K562 (cell line): ENCODE data around the gene CD82. TPM values are rescaled to one million over a fixed set of nuclear protein-coding genes. Genes with fewer than 3 reads are reported as not detected.

ENCODE experiments used
- ATF7 ChIP-seq: fragments of 450-650 bp; IDR thresholded peaks from 2 replicates; pipeline ENCODE4 v1.7.1; 2014; ENCODE audit warnings: mild to moderate bottlenecking, moderate library complexity
- BRCA1 ChIP-seq, 2 experiments: fragments of 450-650 bp in 1 of 2; sonication (generic) in 1 of 2; formaldehyde crosslinking in 1 of 2; IDR thresholded peaks; 2 replicates each; pipeline versions ENCODE4 v1.5.0 to v1.6.1; 2017 to 2020; ENCODE audit warnings: mild to moderate bottlenecking in 1 of 2, missing genetic modification reagents in 1 of 2
- CBX1 ChIP-seq: sonication (generic); IDR thresholded peaks from 2 replicates; pipeline ENCODE4 v1.6.1; 2016; ENCODE audit warnings: antibody characterized with exemption, low read depth, mild to moderate bottlenecking
- CHD1 ChIP-seq: fragments of 200-600 bp; sonication (generic); IDR thresholded peaks from one replicate; pipeline ENCODE4 v1.6.1; 2012; ENCODE audit warnings: mild to moderate bottlenecking, moderate library complexity, low read length, inconsistent platforms
- ETV5 ChIP-seq: sonication (generic); formaldehyde crosslinking; IDR thresholded peaks from 2 replicates; pipeline ENCODE4 v1.4.0; 2020; ENCODE audit warnings: low read depth, mild to moderate bottlenecking, missing genetic modification reagents
- FOXK1 ChIP-seq: sonication (generic); formaldehyde crosslinking; IDR thresholded peaks from 2 replicates; pipeline ENCODE4 v1.8.0; 2022; ENCODE audit warnings: missing genetic modification reagents, mild to moderate bottlenecking, borderline replicate concordance
- HDAC3 ChIP-seq: fragments of 450-650 bp; IDR thresholded peaks from 2 replicates; pipeline ENCODE4 v1.6.1; 2018; ENCODE audit warnings: borderline replicate concordance, mild to moderate bottlenecking, moderate library complexity; ENCODE audit not compliant: partially characterized antibody
- HMG20B ChIP-seq: fragments of 250-450 bp; sonication (Bioruptor Pico); IDR thresholded peaks from 2 replicates; pipeline ENCODE4 v1.5.0; 2021; ENCODE audit warnings: mild to moderate bottlenecking
- KAT7 ChIP-seq: sonication (generic); formaldehyde crosslinking; IDR thresholded peaks from 2 replicates; pipeline ENCODE4 v1.8.0; 2022; ENCODE audit warnings: missing genetic modification reagents, mild to moderate bottlenecking, borderline replicate concordance
- NFRKB ChIP-seq: fragments of 450-650 bp; IDR thresholded peaks from 2 replicates; pipeline ENCODE4 v1.6.1; 2016; ENCODE audit warnings: low read depth
- POLR3A ChIP-seq: IDR thresholded peaks from 2 replicates; pipeline ENCODE4 v1.6.1; 2011; ENCODE audit warnings: borderline replicate concordance, mild to moderate bottlenecking, moderate library complexity; ENCODE audit not compliant: insufficient read length, insufficient read depth; ENCODE audit errors: extremely low read depth
- PTRF ChIP-seq: fragments of 450-650 bp; IDR thresholded peaks from 2 replicates; pipeline ENCODE4 v1.6.1; 2016; ENCODE audit warnings: mild to moderate bottlenecking, missing genetic modification characterization, missing compliant biosample characterization
- TEAD1 ChIP-seq, 2 experiments: fragments of 450-650 bp in 1 of 2; sonication (generic) in 1 of 2; formaldehyde crosslinking; IDR thresholded peaks; 2 replicates each; pipeline versions ENCODE4 v1.4.0 to v1.8.0; 2020 to 2022; ENCODE audit warnings: mild to moderate bottlenecking in 2 of 2, missing genetic modification reagents in 1 of 2
- ZFP36 ChIP-seq: fragments of 150-350 bp; IDR thresholded peaks from 2 replicates; pipeline ENCODE4 v1.6.1; 2018; ENCODE audit warnings: low read length, low read depth; ENCODE audit not compliant: partially characterized antibody
- ZNF134 ChIP-seq: fragments of 250-450 bp; sonication (Bioruptor Pico); conservative IDR thresholded peaks from 2 replicates; pipeline ENCODE4 v1.4.0; 2020
- ZNF583 ChIP-seq: fragments of 250-450 bp; sonication (Bioruptor Pico); IDR thresholded peaks from 2 replicates; pipeline ENCODE4 v1.4.0; 2020
- polyA plus RNA-seq, 8 experiments: library from polyadenylated mRNA; depleted of rRNA in 4 of 8; stranded (reverse) in 5 of 8; unstranded in 3 of 8; fragments of >200 nt; fragmentation: Nextera tagmentation in 2 of 8; fragmentation: Illumina TruSeq in 1 of 8; extraction: Ambion mirVana in 2 of 8; extraction: Trizol in 1 of 8; gene quantifications; 2 replicates each; pipeline versions ENCODE4 v1.2.1 to v1.2.3, GENCODE V29; 2011 to 2014; ENCODE audit warnings: inconsistent platforms in 1 of 8, missing spikeins in 1 of 8
- total RNA-seq, 7 experiments: library from RNA; depleted of rRNA in 6 of 7; stranded (reverse); fragments of >200 nt in 6 of 7; fragmentation: Illumina TruSeq in 2 of 7; extraction: Trizol in 2 of 7; gene quantifications; 2 replicates each; pipeline versions ENCODE4 v1.2.1 to v1.2.3, GENCODE V29; 2011 to 2021; ENCODE audit warnings: low replicate concordance in 1 of 7
- TF ChIP-seq, protein P1 (sequence below): fragments of 250-450 bp; sonication (Bioruptor Pico); IDR thresholded peaks from 2 replicates; pipeline ENCODE4 v1.8.0; 2022; ENCODE audit warnings: moderate library complexity, mild to moderate bottlenecking, inconsistent platforms
- TF ChIP-seq, protein P2 (sequence below), 2 experiments: fragments of 200-800 bp in 1 of 2; sonication (Bioruptor generic) in 1 of 2; sonication (generic) in 1 of 2; formaldehyde crosslinking in 1 of 2; IDR thresholded peaks in 1 of 2; conservative IDR thresholded peaks in 1 of 2; 2 replicates each; pipeline versions ENCODE4 v1.5.0 to v1.6.1; 2016 to 2020; ENCODE audit warnings: missing compliant biosample characterization in 1 of 2, missing genetic modification characterization in 1 of 2, missing genetic modification reagents in 1 of 2
- TF ChIP-seq, protein P3 (sequence below): fragments of 250-450 bp; sonication (Bioruptor Pico); IDR thresholded peaks from 2 replicates; pipeline ENCODE4 v1.5.0; 2020; ENCODE audit warnings: mild to moderate bottlenecking
- TF ChIP-seq, protein P4 (sequence below): fragments of 450-650 bp; formaldehyde crosslinking; IDR thresholded peaks from 2 replicates; pipeline ENCODE4 v1.4.0; 2020; ENCODE audit warnings: mild to moderate bottlenecking
- TF ChIP-seq, protein P5 (sequence below): sonication (generic); formaldehyde crosslinking; IDR thresholded peaks from 2 replicates; pipeline ENCODE4 v1.5.0; 2020; ENCODE audit warnings: missing genetic modification reagents

The CD82 gene
- total and polyA plus RNA-seq, 9 of the 15 experiments (the other 6 are each of a cell fraction or from before 2014, with no cell fraction given): 0.27 to 9.4 (median 3.0) TPM

DNA sequence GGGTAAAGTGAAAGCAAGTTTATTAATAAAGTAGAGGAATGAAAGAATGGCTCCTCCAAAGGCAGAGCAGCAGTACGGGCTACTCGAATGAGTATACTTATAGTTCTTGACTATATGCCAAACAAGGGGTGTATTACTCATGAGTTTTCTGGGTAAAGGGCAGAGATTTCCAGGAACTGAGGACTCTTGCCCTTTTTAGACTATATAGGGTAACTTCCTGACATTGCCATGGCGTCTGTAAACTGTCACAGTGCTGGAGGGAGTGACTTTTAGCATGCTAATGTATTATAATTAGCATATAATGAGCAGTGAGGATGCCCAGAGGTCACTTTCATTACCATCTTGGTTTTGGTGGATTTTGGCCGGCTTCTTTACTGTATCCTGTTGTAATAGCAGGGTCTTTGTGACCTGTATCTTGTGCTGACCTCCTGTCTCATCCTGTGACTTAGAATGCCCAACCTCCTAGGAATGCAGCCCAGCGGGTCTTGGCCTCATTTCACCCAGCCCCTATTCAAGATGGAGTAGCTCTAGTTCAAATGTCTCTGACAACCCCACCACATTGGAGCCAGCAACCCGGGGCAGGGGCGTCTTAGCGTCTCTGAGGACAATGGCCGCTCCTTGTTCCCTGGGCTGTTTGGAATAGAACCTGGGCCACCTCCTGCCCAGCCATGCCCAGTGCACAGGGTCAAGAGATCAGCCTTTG lies 34.9 kb upstream of the CD82 start (continued):
- TF ChIP-seq, protein P1, sequence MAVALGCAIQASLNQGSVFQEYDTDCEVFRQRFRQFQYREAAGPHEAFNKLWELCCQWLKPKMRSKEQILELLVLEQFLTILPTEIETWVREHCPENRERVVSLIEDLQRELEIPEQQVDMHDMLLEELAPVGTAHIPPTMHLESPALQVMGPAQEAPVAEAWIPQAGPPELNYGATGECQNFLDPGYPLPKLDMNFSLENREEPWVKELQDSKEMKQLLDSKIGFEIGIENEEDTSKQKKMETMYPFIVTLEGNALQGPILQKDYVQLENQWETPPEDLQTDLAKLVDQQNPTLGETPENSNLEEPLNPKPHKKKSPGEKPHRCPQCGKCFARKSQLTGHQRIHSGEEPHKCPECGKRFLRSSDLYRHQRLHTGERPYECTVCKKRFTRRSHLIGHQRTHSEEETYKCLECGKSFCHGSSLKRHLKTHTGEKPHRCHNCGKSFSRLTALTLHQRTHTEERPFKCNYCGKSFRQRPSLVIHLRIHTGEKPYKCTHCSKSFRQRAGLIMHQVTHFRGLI (CRISPR knock-in tag): 0 out of 2 replicates have a peak, but pooled peaks have one; percentile 25
- TF ChIP-seq, protein P2, sequence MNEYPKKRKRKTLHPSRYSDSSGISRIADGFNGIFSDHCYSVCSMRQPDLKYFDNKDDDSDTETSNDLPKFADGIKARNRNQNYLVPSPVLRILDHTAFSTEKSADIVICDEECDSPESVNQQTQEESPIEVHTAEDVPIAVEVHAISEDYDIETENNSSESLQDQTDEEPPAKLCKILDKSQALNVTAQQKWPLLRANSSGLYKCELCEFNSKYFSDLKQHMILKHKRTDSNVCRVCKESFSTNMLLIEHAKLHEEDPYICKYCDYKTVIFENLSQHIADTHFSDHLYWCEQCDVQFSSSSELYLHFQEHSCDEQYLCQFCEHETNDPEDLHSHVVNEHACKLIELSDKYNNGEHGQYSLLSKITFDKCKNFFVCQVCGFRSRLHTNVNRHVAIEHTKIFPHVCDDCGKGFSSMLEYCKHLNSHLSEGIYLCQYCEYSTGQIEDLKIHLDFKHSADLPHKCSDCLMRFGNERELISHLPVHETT (CRISPR knock-in tag; conservative IDR thresholded peaks at IDR 0.05 in 1 of 2, IDR thresholded peaks at IDR 0.05 in 1 of 2): peak in 1 of 2 experiments; percentile 56; a peak in 1 of 4 replicates
- TF ChIP-seq NFRKB: no peak; the same call in 1 of the 2 replicates
- no peak for TF ChIP-seq HMG20B (CRISPR knock-in tag)
- no peak for TF ChIP-seq BRCA1 (IDR thresholded peaks at IDR 0.05)
- TF ChIP-seq BRCA1 (CRISPR knock-in tag; IDR thresholded peaks at IDR 0.05): no peak
- TF ChIP-seq ETV5 (CRISPR knock-in tag): no peak
- TF ChIP-seq TEAD1 (CRISPR knock-in tag; IDR thresholded peaks at IDR 0.05): 0 out of 4 replicates have a peak, but pooled peaks of 1 of the 2 experiments have one; percentile 10
- no peak; the same call in 1 of the 2 replicates for TF ChIP-seq PTRF
- TF ChIP-seq ZNF134 (CRISPR knock-in tag): peak; percentile 34; the same call in 1 of the 2 replicates
- no peak for TF ChIP-seq FOXK1 (CRISPR knock-in tag)
- peak; percentile 8 for TF ChIP-seq ZFP36
- TF ChIP-seq, protein P3, sequence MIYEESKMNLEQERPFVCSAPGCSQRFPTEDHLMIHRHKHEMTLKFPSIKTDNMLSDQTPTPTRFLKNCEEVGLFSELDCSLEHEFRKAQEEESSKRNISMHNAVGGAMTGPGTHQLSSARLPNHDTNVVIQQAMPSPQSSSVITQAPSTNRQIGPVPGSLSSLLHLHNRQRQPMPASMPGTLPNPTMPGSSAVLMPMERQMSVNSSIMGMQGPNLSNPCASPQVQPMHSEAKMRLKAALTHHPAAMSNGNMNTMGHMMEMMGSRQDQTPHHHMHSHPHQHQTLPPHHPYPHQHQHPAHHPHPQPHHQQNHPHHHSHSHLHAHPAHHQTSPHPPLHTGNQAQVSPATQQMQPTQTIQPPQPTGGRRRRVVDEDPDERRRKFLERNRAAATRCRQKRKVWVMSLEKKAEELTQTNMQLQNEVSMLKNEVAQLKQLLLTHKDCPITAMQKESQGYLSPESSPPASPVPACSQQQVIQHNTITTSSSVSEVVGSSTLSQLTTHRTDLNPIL (CRISPR knock-in tag): no peak
- TF ChIP-seq CHD1: peak; percentile 48
- TF ChIP-seq ZNF583 (CRISPR knock-in tag): no peak; the same call in 1 of the 2 replicates
- no peak for TF ChIP-seq POLR3A
- TF ChIP-seq, protein P4, sequence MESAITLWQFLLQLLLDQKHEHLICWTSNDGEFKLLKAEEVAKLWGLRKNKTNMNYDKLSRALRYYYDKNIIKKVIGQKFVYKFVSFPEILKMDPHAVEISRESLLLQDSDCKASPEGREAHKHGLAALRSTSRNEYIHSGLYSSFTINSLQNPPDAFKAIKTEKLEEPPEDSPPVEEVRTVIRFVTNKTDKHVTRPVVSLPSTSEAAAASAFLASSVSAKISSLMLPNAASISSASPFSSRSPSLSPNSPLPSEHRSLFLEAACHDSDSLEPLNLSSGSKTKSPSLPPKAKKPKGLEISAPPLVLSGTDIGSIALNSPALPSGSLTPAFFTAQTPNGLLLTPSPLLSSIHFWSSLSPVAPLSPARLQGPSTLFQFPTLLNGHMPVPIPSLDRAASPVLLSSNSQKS (CRISPR knock-in tag): no peak
- peak; percentile 52 for TF ChIP-seq HDAC3
- TF ChIP-seq ATF7: peak; percentile 77
- peak; percentile 60; the same call in 1 of the 2 replicates for TF ChIP-seq KAT7 (CRISPR knock-in tag)
- no peak for TF ChIP-seq CBX1
- TF ChIP-seq, protein P5, sequence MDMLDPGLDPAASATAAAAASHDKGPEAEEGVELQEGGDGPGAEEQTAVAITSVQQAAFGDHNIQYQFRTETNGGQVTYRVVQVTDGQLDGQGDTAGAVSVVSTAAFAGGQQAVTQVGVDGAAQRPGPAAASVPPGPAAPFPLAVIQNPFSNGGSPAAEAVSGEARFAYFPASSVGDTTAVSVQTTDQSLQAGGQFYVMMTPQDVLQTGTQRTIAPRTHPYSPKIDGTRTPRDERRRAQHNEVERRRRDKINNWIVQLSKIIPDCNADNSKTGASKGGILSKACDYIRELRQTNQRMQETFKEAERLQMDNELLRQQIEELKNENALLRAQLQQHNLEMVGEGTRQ: no peak
